OCI-LY7 (cell line): Measurements from ENCODE around the gene EYS.

Source experiments
- CTCF ChIP-seq: fragments of 200-600 bp; sonication (generic); conservative IDR thresholded peaks from 2 replicates; pipeline ENCODE4 v1.5.1; 2014; ENCODE audit warnings: mild to moderate bottlenecking, antibody characterized with exemption, low read length, moderate library complexity, mixed read lengths
- EZH2phosphoT487 ChIP-seq: fragments of 200-600 bp; sonication (generic); IDR thresholded peaks from 2 replicates; pipeline ENCODE4 v1.6.1; 2018; ENCODE audit warnings: low read depth, borderline replicate concordance, mild to moderate bottlenecking, mixed run types, antibody characterized with exemption, low read length, moderate library complexity, mixed read lengths

- TF ChIP-seq CTCF (no peak), EZH2phosphoT487 (no peak)
These were observed 1850.8 kb downstream of the EYS start for GRCh38 chr6:63856271-63856670.
